DMS 273 (cell line): ENCODE results near the gene UNC13A.
"Not testable (repeated sequence)": the region's sequence is repeated elsewhere in the genome, so short reads cannot be mapped to it uniquely, and the experiment has no call there.

Experiments
- DNase-seq: peaks from one replicate; lab custom pipeline; 2025; ENCODE audit not compliant: unreplicated experiment; lab: John Stamatoyannopoulos, UW

Gene UNC13A

DNA sequence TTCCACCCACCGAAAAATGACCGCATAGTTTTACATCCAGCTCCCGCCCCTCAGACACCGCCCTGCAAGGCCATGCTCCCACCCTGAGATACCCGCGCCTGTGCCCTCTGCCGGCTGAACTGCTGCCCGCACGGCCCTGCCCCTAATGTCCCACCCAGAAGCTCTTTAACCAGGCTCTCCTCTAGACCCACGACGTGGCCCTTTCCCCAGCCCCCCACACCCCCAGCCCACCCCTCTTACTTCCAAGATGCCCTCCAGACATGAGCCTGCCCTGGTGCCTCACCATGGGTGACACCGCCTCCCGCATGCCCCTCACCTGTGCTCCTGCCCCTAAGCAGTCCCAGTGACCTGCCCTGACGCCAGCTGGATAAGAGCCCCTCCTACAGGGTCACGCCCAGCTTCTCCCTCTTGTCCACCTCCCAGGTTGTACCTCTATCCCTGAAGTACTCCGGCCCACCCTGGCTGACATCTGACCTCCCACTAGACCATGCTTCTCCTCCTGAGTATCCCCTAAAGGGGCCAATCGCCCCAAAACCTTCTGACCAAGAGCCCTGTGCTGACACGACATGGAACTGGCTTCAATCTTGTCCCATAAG, 81.5 kb downstream of the UNC13A start:
- no peak for DNase-seq

DNA sequence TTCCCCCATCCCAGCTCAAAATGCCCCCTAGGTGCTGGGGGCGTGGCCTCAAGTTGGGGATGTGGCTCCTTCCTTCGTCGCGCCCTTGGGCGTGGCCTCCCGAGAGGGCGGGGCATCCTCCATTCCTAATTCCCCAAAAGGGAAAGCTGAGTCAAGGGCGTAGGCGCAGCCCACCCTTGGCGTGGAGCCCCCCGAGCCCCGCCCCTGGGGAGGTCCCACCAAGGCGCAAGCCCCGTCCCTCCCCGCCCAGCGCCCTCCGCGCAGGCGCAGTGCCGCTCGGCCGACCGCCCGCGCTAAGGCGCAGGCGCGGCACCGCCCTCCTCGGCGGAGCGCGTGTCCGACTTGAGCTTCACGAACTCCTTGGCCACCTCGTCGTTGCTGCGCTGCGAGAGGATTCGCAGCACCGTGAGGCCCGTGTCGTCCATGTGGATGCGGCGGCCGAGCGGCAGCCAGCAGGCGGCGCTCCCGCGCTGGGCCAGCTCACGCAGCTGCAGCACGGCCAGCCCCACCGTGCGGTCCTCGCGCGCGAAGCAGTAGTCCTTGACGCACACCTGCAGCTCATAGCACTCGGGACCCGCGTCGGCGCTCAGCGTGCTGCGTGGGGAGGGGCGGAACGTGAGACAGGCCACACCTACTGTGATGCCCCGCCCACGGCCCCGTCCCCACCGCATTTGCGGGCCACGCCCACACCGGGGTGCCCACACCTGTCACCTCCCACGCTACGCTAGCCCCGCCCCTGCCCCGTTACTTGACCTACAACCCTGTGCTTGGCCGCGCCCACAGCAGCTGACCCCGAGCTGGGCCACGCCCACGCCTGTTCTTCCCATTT, 82.2 kb downstream of the UNC13A start:
- DNase-seq: peak; percentile 67

DNA sequence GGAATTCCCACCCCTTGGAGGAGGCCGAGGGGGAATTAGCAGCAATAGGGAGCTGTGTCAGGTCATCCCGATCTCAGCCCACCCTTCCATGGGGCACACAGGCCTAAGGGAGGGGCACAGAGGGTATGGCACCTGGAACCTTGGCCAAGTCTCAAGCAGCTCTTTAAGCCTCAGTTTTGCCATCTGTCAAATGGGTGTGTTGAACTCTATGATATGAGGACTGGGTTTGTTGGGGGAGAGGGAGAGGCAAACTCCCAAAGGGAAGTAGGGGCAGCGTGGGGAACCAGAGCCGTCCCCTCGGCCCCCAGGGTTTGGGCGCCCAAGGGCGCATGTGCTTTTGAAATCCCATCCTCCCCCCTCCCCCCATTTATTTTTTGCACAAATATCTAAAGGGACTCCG, 83.0 kb downstream of the UNC13A start:
- no peak for DNase-seq

DNA sequence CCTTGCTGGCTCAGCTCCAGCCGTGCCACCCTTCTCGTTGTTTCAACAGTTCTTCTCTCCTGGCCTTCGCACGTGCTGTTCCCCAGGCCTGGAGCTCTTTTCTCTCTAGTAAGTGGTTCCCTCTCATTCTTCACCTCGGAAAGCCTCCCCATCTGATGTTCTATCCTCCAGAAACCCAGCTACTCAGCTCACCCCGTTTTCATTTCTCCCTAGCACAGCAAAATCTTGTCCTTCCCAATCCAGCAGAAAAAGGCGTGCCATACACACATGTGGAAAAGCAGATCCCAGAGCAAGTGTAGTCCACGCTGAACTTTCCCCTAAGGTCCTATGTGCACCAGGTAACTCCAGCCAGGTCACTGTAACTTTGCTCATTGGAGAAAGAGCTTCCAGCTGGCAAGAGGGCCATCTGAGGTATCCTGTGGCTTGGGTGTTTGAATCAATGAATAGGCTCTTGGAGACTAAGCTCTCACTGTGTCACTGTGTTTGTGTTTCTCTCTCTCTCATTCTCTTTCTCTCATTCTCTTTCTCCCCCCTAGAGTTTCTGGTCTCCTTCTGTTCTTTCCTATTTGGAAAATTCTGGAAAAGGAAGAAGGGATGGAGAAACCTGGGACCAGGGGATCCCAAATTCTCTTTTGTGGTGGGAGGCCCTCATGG, 83.7 kb downstream of the UNC13A start:
- DNase-seq: no peak

DNA sequence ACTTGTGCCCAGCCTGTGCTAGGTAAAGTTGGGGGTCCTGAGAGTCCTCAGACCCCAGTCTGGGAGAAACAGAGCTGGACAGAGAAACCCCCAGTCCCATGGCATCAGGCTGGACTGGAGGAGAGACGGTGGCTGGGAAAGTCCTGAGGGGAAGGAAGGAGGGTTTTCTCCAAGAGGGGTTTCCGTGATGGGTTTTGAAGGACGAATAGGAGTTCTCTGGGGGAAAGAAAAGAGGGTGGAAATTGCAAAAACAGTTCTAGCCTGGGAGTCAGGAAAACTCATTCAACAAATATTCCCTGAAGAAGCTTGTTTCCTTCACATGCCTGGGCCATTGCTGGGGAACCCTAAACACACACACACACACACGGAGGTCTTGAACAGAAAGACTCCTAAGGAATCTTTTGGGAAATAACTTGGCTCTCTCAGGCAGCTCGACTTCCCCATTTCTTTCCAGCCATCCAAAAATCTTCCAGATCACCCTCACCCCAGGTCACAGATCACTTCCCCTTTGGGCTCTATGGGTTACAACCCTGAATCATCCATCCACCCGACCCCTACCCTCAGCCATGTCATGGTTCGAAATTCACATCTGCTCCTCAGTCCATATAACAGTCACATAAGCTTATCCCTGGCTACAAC, 85.2 kb downstream of the UNC13A start:
- DNase-seq: no peak

DNA sequence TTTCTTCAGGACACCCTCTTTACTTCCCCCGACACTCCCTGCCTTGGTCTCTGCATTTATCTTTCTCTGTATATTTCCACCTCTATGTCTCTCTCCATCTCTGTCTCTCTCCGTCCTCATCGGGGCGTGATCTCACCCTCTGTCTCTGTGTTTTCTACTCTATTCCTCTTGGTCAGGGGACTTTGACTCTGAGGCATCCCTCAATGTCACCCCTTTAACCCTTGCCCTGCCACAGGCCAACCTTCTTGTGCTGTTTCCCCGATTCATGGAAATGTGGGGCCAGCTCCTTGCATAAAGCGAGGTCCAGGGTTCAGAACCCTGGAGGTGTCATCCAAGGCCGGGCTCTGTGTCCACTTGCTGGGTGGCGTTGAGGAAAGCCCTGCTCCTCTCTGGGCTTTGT, 85.9 kb downstream of the UNC13A start:
- no peak for DNase-seq

DNA sequence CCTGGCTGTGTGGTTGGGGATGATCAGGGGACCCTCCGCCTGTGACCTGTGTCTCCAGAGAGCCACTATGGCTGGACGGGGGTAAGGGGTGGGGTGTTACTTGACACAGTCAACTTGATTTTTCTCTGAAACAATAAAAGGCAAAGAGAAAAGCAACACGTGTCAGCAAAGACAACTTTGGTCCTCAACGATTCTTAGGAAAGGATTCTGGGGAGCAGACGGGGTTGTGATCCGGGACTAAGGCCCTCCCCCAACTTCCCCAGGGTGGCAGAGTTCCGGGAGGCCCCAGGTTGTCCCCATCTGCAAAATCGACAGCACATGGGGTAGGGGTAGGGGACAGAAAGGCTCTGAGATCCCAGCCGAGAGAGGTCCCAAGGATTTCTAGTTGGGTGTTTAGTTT, 86.5 kb downstream of the UNC13A start:
- no peak for DNase-seq

DNA sequence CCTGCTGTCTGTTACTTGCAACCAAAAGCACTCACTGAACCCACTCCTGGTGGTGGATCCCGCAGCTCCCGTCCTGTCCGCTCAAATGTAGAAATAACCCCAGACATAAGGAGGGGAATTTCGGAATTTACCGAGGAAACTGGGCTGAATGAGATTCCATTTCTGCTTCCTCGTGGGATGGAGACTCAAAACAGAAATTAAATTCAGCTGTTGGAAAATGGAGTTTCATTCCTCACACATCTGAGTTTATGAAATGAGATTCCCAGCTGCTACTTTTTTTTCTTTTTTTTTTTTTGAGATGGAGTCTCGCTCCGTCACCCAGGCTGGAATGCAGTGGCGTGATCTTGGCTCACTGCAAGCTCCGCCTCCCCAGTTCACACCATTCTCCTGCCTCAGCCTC, 88.4 kb downstream of the UNC13A start:
- DNase-seq: no peak

DNA sequence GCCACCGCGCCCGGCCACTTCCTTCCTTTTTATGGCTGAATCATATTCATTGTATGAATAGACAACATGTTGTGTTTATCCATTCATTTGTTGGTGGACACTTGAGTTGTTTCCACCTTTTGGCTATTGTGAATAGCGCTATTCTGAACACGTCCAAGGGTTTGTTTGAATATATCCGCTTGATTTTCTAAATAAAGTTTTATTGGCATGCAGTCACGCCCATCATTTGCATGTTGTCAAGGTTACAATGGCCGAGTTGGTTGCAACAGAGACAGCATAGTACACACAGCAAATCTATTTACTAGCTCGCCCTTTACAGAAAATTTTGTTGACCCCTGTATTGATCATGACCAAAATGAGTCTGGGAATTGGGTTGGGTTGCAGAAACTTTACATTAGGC, 89.2 kb downstream of the UNC13A start:
- no peak for DNase-seq

DNA sequence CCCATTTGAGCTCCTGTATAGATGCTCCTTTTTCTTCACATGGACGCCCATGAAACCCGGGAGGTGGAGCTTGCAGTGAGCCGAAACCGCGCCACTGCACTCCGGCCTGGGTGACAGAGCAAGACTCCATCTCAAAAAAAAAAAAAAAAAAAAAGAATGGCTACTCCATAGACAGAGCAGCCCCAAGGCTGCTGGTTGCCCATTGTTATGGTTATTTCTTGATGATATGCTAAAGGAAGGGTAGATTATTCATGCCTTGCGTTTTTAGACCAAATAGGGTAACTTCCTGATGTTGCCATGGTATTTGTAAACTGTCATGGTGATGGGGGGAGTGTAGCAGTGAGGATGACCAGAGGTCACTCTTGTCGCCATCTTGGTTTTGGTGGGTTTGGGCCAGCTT, 90.1 kb downstream of the UNC13A start:
- not testable (repeated sequence) for DNase-seq

DNA sequence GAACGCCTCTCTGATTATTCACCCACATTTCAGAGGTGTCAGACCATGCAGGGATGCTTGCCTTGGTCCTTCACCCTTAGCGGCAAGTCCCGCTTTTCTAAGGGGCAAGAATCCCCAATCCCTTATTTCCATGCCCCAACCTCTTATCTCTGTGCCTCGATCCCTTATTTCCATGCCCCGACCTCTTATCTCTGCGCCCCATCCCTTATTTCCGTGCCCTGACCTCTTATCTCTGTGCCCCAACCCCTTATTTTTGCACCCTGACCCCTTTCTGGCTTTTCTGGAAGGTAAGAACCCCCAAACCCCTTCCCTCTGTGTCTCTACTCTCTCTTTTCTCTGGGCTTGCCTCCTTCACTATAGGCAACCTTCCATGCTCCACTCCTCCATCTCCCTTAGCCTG, 93.9 kb downstream of the UNC13A start:
- not testable (repeated sequence) for DNase-seq

DNA sequence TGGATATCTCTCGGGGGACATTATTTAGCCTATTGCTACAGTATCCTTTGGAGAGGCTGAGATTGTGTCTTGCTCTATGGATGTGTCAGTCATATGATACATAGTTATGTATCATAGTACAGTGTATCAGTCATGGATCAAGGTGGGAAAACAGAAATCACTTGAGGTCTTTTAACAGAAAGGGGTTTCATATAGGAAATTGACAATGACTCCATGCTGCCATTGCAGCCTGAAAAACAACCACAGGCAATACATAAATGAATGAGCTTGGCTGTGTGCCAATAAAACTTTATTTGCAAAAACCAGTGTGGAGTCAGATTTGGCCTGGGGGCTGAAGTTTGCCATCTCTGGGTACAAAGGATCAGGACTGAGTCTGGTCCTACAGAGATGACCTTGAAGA, 97.3 kb downstream of the UNC13A start:
- DNase-seq: no peak

DNA sequence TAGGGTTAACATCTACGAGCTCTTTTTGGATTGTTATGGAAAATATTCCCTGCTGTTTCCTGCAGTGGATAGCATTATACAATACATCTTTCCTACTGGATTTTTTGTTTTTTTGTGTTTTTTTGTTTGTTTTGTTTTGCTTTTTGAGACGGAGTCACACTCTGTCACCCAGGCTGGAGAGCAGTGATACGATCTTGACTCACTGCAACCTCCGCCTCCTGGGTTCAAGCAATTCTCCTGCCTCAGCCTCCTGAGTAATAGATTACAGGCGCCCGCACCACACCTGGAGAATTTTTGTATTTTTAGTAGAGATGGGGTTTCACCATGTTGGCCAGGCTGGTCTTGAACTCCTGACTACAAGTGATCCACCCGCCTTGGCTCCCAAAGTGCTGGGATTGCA, 102.8 kb downstream of the UNC13A start:
- not testable (repeated sequence) for DNase-seq

DNA sequence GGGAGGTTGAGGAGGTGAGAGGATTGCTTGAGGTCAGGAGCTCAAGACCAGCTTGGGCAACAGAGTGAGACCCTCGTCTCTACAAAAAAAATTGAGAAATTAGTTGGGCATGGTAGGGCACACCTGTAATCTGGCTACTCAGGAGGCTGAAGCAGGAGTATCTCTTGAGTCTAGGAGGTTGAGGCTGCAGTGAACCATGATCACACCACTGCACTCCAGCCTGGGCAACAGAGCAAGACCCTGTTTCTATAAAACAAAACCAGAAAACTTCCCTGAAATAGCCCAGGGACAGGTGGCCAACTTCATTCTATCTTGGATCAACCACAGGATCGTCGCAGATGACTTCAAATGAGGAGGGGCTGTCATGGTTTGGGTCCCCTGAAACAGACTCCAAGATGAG, 104.0 kb downstream of the UNC13A start:
- DNase-seq: no peak

DNA sequence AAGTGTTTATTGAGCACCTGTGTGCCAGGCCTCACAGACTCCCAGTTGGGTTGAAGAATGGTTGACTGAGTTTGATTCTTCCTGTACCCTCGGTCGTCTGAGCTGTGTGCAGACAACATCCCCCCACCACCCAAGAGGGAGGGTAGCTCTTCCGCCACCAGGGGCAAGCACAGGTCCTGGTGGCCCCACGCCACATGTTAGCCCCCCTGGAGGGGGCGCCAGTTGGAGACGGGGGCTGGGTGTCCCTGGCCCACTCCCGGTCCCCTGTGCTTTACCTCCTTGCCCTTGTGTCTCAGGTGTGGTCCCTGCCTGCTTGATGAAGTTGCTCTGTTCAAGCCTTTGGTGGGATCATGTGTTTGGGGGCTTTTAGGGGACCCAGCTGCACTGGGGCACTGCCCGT, 105.5 kb downstream of the UNC13A start:
- DNase-seq: no peak

DNA sequence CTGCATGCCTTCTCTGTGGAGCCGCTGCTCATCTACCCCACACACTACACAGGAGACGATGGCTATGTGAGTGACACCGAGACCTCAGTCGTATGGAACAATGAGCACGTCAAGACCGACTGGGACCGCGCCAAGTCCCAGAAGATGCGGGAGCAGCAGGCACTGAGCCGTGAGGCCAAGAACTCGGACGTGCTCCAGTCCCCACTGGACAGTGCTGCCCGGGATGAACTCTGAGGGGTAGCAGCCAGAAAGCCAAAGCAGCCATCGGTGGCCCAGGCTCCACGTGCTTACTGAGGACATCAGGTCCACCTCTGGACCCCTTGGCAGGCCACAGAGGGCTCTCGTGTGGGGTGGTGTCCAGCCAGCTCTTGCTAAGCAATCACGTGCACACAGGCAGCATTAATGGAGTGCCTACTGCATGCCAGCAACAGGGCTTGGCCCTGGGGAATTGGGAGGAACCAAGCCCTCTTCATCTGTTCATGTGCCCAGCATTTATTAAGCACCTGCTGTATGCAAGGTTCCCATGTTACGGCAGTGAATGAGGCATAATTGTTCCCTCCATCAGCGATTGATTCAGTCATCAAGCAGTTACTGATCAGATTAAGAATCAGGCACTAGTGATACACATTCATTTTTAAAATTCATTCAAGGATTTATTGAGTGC, 106.8 kb downstream of the UNC13A start:
- DNase-seq: no peak

DNA sequence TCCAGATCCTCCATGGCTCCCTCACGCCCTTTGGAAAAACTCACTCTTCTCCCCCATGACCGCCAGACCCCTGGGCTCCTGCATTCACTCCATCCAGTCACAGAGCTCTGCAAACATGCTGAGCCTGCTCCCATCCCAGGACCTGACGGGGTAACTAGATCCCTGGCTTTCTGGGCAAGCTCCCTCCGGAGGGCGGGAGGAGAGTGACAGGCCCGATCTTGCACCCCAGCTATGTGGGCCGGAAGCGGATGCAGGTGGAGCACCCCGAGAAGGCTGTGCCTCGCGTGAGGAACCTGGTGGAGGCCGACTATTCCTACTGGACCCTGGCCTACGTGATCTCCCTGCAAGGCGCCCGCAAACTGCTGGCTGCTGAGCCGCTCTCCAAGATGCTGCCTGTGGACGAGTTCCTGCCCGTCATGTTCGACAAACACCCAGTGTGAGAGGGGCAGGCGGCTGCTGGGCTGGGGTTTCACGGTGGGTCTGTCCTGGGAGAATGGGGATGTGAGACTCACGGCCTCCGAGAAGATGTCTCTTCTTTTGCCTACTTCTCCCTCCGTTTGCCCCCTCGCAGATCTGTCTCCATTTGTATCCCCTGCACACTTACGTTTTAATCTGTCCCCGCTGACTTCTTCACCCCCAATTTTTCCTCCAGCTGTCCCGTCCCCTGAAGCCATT, 107.5 kb downstream of the UNC13A start:
- no peak for DNase-seq

DNA sequence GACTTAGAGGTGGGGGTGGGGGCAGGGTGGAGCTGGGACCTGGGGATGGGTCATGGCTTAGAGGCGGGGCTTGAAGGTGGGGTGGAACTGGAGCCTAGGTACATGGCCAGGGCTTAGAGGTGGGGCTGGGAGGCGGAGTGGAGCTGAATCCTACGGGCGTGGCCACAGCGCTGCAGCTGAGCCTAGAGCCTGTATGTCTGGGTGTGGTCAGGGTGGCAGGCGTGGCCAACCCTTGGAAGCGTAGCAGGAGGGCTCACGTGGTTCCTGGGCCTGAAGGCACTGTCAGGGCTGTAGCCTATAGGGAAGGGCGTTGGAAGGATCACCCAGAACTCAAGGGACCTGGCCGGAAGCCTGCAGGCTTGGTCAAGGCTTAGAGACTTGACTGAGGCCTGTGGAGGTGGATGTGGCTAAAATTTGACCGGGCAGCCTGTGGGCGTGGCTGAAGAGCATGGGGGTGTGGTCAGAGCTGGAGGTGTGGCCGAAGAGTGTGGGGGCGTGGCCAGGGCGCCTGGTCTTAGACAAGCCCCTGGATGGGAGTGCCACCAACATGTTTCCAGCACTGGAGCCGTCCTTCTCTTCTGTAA, 108.4 kb downstream of the UNC13A start:
- DNase-seq: peak; percentile 61

DNA sequence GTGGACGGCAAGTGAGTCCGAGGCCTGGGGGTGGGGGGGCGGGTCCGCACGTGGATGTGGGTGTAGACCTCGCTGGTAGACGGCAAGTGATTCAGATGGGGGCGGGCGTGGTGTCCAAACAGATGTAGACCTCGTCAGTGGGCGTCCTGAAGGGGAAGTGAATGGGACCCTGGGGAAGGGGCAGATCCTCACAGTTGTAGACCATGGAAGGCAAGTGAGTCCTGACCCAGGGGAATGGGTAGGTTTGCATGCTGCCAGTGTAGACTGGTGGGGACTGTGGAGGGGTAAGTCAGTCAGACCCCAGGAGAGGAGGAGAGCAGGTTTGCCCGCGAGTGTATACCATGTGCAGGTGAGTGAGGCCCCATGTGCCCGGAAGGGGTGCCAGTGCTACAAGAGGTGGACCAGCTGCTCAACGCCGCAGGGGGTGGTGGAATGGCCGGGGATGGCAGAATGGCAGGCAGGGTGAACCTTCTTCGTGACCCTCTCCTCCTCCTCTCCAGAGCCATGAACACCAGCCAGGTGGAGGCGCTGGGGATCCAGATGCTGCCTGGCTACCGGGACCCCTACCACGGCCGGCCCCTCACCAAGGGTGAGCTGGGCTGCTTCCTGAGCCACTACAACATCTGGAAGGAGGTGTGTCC, 110.6 kb downstream of the UNC13A start:
- no peak for DNase-seq
